Thyroid gland (tissue), 4 donors: ENCODE measurements around the gene CELF5. TPM values are rescaled to one million over a fixed set of nuclear protein-coding genes. Genes with fewer than 3 reads are reported as not detected.

Experiments
- DNase-seq, 2 donors: peaks; one replicate each; pipeline ENCODE4 v3.0.0-alpha.2; 2019
- H3K27ac ChIP-seq, 3 donors: fragments of 200-600 bp; sonication (generic); 1 replicate in 2 of 3; 2 replicates in 1 of 3; pipeline ENCODE4 v1.5.1; 2016 to 2019; ENCODE audit warnings: mild to moderate bottlenecking in 1 of 3, moderate library complexity in 1 of 3
- H3K27me3 ChIP-seq: fragments of 200-600 bp; sonication (generic); one replicate; pipeline ENCODE4 v1.5.1; 2019
- H3K36me3 ChIP-seq, 2 donors: fragments of 200-600 bp; sonication (generic); one replicate each; pipeline ENCODE4 v1.5.1; 2016 to 2019
- H3K4me1 ChIP-seq, 2 donors: fragments of 200-600 bp; sonication (generic); one replicate each; pipeline ENCODE4 v1.5.1; 2017 to 2019
- H3K4me3 ChIP-seq, 3 donors: fragments of 200-600 bp; sonication (generic); replicated peaks in 1 of 3; 1 replicate in 2 of 3; 2 replicates in 1 of 3; pipeline ENCODE4 v1.5.1; 2016; ENCODE audit warnings: mild to moderate bottlenecking in 1 of 3
- H3K9me3 ChIP-seq: fragments of 200-600 bp; sonication (generic); one replicate; pipeline ENCODE4 v1.5.1; 2017
- POLR2A ChIP-seq, 2 donors: fragments of 450-650 bp; IDR thresholded peaks; one replicate each; pipeline ENCODE4 v1.6.1; 2017; ENCODE audit warnings: antibody characterized with exemption in 2 of 2, mild to moderate bottlenecking in 2 of 2, moderate library complexity in 1 of 2
- WGBS, 2 donors: methylation state at CpG; one replicate each; pipeline ENCODE4 v1.1.5; 2017; 5-methylcytosine and 5-hydroxymethylcytosine counted together
- intact Hi-C: fragments of 100-400 bp; cut with DNase I; formaldehyde crosslinking; loops from one replicate; pipeline ENCODE4 v1.15.1; 2023
- total RNA-seq, 4 donors: library from RNA; depleted of rRNA; stranded (reverse); fragments of >200 nt; gene quantifications; one replicate each; pipeline ENCODE4 v1.2.3, GENCODE V29; 2016
- TF ChIP-seq, protein P1 (sequence below), 6 experiments: fragments of 200-600 bp in 3 of 6; fragments of 450-650 bp in 3 of 6; sonication (generic) in 3 of 6; IDR thresholded peaks; one replicate each; pipeline ENCODE4 v1.5.1; 2016 to 2019; ENCODE audit warnings: antibody characterized with exemption in 6 of 6, mild to moderate bottlenecking in 2 of 6, inconsistent platforms in 1 of 6, moderate library complexity in 1 of 6

CELF5 gene
- total RNA-seq, 4 donors from 2014 or later: not detected

DNA sequence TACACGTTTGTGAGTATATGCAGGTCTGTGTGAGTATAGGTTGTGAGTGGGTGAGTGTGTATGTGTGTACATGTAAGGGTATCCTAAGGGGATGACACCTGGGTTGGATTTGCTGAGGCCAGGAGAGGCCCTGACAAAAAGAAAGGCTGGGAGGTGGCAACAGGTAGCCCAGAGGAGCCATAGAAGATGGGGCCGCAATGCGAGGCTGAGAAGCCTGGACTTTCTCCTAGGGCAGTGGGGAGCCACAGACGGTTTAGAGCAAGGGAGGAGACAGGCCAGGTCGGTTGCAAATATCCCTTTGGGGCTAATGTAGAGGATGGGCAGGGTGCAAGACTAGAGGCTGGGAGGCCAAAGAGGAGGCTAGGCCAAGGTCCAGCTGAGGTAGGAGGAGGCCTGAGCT, 54.3 kb downstream of the CELF5 start:
- WGBS, 2 donors: 80 to 89% methylated on average over 5 of the region's 5 CpGs
- TF ChIP-seq, protein P1, sequence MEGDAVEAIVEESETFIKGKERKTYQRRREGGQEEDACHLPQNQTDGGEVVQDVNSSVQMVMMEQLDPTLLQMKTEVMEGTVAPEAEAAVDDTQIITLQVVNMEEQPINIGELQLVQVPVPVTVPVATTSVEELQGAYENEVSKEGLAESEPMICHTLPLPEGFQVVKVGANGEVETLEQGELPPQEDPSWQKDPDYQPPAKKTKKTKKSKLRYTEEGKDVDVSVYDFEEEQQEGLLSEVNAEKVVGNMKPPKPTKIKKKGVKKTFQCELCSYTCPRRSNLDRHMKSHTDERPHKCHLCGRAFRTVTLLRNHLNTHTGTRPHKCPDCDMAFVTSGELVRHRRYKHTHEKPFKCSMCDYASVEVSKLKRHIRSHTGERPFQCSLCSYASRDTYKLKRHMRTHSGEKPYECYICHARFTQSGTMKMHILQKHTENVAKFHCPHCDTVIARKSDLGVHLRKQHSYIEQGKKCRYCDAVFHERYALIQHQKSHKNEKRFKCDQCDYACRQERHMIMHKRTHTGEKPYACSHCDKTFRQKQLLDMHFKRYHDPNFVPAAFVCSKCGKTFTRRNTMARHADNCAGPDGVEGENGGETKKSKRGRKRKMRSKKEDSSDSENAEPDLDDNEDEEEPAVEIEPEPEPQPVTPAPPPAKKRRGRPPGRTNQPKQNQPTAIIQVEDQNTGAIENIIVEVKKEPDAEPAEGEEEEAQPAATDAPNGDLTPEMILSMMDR (IDR thresholded peaks at IDR 0.05): no peak
- no peak for TF ChIP-seq POLR2A (IDR thresholded peaks at IDR 0.05)
- no peak for DNase-seq
- Histone ChIP-seq H3K9me3 (no peaks in the 10 kb centered on the region), H3K27ac (no peak overlapping the region), H3K4me3 (no peak overlapping the region), H3K4me1 (peaks cover 4 to 8% of the 10 kb centered on the region in 2 donors), H3K27me3 (no peaks in the 10 kb centered on the region), H3K36me3 (no peaks in the 10 kb centered on the region)
- intact Hi-C loops: no loop called here

DNA sequence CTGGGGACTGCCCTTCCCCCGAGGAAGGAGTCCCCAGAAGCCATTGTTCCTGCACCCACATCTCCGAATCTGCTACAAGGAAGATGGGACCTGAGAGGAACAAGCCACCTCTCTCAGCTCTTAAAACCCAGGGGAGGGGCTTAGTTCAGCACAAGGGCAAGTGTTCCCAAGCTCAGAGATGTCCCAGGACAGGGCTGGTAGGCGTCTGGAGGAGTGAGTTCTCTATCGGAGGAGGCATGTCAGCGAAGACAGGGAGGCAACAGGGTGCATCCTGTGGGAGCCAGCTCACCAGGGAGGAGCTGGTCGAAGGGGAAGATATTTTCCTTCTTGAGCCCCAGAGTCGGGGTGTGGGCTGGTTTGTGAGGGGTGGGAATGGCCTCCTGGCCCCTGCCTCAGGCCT, 54.8 kb downstream of the CELF5 start:
- 76 to 81% methylated on average over 6 to 7 of the region's 7 CpGs for WGBS, 2 donors
- Histone ChIP-seq H3K27ac (no peak overlapping the region), H3K4me1 (peaks cover 4 to 8% of the 10 kb centered on the region in 2 donors), H3K36me3 (no peaks in the 10 kb centered on the region), H3K9me3 (no peaks in the 10 kb centered on the region), H3K4me3 (no peak overlapping the region), H3K27me3 (no peaks in the 10 kb centered on the region)
- DNase-seq: no peak
- TF ChIP-seq POLR2A (IDR thresholded peaks at IDR 0.05): no peak
- TF ChIP-seq, protein P1 (IDR thresholded peaks at IDR 0.05): no peak
- intact Hi-C loops: no loop called here

DNA sequence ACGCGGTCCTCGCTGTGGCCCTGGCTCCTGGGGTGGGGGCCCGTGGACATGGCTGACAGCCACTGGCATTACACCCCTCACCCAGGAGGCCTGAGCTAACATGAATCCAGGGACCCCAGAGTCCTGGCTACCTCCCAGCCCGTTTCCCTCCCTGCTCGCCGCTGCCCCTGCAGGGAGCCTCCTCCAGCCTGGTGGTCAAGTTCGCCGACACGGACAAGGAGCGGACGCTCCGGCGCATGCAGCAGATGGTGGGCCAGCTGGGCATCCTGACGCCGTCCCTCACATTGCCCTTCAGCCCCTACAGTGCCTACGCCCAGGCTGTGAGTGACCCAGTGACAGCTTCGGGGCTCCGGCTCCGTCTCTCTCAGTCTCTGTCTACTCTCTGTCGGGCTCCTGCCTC, 56.6 kb downstream of the CELF5 start:
- no peak overlapping the region for H3K4me3 ChIP-seq
- H3K4me1 ChIP-seq: peaks cover 8 to 12% of the 10 kb centered on the region in 2 donors
- DNase-seq: no peak
- H3K9me3 ChIP-seq: no peaks in the 10 kb centered on the region
- H3K36me3 ChIP-seq: no peaks in the 10 kb centered on the region
- intact Hi-C loops: no loop called here
- TF ChIP-seq POLR2A (IDR thresholded peaks at IDR 0.05): no peak
- TF ChIP-seq, protein P1 (IDR thresholded peaks at IDR 0.05): no peak
- WGBS, 2 donors: 87 to 89% methylated on average over 18 to 21 of the region's 21 CpGs
- H3K27me3 ChIP-seq: no peaks in the 10 kb centered on the region
- H3K27ac ChIP-seq: no peak overlapping the region

DNA sequence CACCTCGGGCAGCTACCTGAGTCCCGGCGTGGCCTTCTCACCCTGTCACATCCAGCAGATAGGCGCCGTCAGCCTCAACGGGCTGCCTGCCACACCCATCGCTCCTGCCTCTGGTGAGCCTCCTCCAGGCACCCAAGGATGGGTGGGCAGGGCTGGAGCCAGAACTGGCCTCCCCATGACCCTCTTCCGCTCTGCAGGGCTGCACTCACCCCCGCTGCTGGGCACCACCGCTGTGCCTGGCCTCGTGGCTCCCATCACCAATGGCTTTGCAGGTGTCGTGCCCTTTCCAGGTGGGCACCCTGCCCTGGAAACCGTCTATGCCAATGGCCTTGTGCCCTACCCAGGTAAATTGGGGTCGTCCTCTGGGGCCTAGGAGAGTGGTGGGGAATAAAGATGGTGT, 57.7 kb downstream of the CELF5 start:
- Histone ChIP-seq H3K36me3 (no peaks in the 10 kb centered on the region), H3K27ac (no peak overlapping the region), H3K9me3 (no peaks in the 10 kb centered on the region), H3K4me1 (peaks cover 8 to 12% of the 10 kb centered on the region in 2 donors), H3K4me3 (no peak overlapping the region), H3K27me3 (no peaks in the 10 kb centered on the region)
- WGBS, 2 donors: 79 to 88% methylated on average over 14 of the region's 14 CpGs
- TF ChIP-seq POLR2A (IDR thresholded peaks at IDR 0.05): no peak
- TF ChIP-seq, protein P1 (IDR thresholded peaks at IDR 0.05): no peak
- intact Hi-C loops: no loop called here
- no peak for DNase-seq

DNA sequence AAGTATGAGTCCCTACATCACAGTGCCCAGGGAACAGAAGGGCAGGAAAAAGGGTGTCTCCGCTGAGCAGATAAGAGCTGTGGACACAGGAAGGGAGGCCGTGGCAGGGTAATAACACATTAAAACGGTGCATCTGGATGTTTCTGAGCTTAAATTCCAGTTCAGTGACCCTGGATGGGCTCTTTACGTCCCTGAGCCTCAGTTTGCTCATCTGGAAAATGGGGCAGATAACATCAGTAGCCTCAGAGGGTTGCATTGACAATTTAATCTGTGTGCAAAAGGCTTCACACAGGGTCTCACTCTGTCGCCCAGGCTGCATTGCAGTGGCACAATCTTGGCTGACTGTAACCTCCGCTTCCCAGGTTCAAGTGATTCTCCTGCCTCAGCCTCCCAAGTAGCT, 58.1 kb downstream of the CELF5 start:
- H3K27me3 ChIP-seq: no peaks in the 10 kb centered on the region
- TF ChIP-seq, protein P1 (IDR thresholded peaks at IDR 0.05): no peak
- TF ChIP-seq POLR2A (IDR thresholded peaks at IDR 0.05): no peak
- no peaks in the 10 kb centered on the region for H3K36me3 ChIP-seq
- intact Hi-C loops: no loop called here
- no peak overlapping the region for H3K4me3 ChIP-seq
- H3K27ac ChIP-seq: no peak overlapping the region
- DNase-seq: no peak
- H3K4me1 ChIP-seq: peaks cover 8 to 12% of the 10 kb centered on the region in 2 donors
- no peaks in the 10 kb centered on the region for H3K9me3 ChIP-seq
- WGBS, 2 donors: 76 to 82% methylated on average over 6 of the region's 6 CpGs
